Thoracic aorta (tissue), 2 donors: Measurements from ENCODE around the gene ISX. TPM values are rescaled to one million over a fixed set of nuclear protein-coding genes. Genes with fewer than 3 reads are reported as not detected.

ENCODE experiments used
- ATAC-seq: fragments of 150-250 bp; one replicate; pipeline ENCODE4 v1.8.0; 2017; ENCODE audit warnings: low read depth; ENCODE audit not compliant: insufficient number of reproducible peaks, low FRiP score
- DNase-seq: peaks from one replicate; pipeline ENCODE4 v3.0.0-alpha.2; 2020; ENCODE audit warnings: low spot score
- H3K27ac ChIP-seq, 2 donors: fragments of 200-600 bp; sonication (generic); 1 replicate in 1 of 2; 2 replicates in 1 of 2; pipeline ENCODE4 v1.5.1; 2016; ENCODE audit warnings: mild to moderate bottlenecking in 2 of 2, moderate library complexity in 2 of 2
- H3K27me3 ChIP-seq: fragments of 200-600 bp; sonication (generic); replicated peaks from 2 replicates; pipeline ENCODE4 v1.6.0; 2016; ENCODE audit warnings: mild to moderate bottlenecking; ENCODE audit not compliant: insufficient read depth
- H3K36me3 ChIP-seq: fragments of 200-600 bp; sonication (generic); one replicate; pipeline ENCODE4 v1.5.1; 2016
- H3K4me1 ChIP-seq, 2 donors: fragments of 200-600 bp; sonication (generic); 1 replicate in 1 of 2; 2 replicates in 1 of 2; pipeline versions ENCODE4 v1.5.1 to v1.6.0; 2016; ENCODE audit warnings: low read depth in 2 of 2, mild to moderate bottlenecking in 1 of 2; ENCODE audit not compliant: control insufficient read depth in 1 of 2
- H3K4me3 ChIP-seq: fragments of 200-600 bp; sonication (generic); 2 replicates; pipeline ENCODE4 v1.5.1; 2016; ENCODE audit warnings: mild to moderate bottlenecking
- H3K9me3 ChIP-seq: fragments of 200-600 bp; sonication (generic); 2 replicates; pipeline ENCODE4 v1.5.1; 2016
- total RNA-seq, 2 donors: library from RNA; depleted of rRNA; stranded (reverse); fragments of >200 nt; gene quantifications; one replicate each; pipeline versions ENCODE4 v1.1.0 to v1.2.3, GENCODE V29; 2016
- TF ChIP-seq, protein P1 (sequence below): fragments of 200-600 bp; sonication (generic); IDR thresholded peaks from one replicate; pipeline ENCODE4 v1.5.1; 2019; ENCODE audit warnings: antibody characterized with exemption

ISX gene
- not detected for total RNA-seq

DNA sequence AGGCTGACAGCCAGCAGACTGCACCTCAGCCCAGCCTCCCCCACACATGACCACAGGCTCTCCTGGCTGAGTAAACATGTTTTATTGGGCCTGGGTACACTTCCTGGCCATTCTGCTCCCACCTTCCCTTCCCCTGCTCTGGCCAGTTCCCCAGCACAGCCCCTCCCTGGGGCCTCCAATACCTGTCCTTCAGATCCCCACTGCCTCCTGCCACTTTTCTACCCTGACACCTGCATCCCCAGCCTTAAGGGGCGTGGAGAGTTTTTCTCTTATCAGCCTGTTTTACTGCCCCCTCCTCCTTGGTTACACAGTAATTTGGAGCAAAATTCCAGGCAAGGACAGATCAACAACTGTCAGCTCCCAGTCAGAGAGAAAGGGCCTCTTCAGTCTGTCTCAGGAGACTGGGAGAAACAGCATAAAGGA lies at the start of gene ISX:
Gene ISX (plus strand): TSS at position 363 of the 423 bp plus-strand sequence. CDS start 930 bp downstream, outside the sequence.
- H3K27ac ChIP-seq, result no peak within 1 kb of the TSS
- H3K4me3 ChIP-seq, result no peak within 1 kb of the TSS
- TF ChIP-seq, protein P1, sequence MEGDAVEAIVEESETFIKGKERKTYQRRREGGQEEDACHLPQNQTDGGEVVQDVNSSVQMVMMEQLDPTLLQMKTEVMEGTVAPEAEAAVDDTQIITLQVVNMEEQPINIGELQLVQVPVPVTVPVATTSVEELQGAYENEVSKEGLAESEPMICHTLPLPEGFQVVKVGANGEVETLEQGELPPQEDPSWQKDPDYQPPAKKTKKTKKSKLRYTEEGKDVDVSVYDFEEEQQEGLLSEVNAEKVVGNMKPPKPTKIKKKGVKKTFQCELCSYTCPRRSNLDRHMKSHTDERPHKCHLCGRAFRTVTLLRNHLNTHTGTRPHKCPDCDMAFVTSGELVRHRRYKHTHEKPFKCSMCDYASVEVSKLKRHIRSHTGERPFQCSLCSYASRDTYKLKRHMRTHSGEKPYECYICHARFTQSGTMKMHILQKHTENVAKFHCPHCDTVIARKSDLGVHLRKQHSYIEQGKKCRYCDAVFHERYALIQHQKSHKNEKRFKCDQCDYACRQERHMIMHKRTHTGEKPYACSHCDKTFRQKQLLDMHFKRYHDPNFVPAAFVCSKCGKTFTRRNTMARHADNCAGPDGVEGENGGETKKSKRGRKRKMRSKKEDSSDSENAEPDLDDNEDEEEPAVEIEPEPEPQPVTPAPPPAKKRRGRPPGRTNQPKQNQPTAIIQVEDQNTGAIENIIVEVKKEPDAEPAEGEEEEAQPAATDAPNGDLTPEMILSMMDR, result no peak

DNA sequence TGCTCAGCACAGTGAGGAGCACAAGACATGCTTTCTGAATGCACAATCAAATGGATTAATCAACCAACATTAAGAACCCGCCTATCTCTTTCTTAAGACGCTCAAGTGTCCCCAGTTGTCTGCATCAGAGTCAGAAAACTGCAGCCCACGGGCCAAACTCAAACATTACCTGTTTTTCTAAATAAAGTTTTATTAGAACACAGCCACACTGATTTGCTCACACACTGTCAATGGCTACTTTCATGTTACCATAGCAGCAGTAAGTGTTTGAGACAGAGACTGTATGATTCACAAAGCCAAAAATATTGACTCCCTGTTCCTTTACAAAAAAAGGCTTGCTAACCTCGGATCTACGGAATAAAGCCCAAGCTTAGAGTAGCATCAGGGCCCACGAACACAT lies 49.0 kb upstream of the ISX start:
- no peaks in the 10 kb centered on the region for H3K27me3 ChIP-seq
- no peaks in the 10 kb centered on the region for H3K4me1 ChIP-seq
- H3K4me3 ChIP-seq, result no peak overlapping the region
- ATAC-seq (no peak), DNase-seq (no peak)
- no peaks in the 10 kb centered on the region for H3K36me3 ChIP-seq
- no peaks in the 10 kb centered on the region for H3K9me3 ChIP-seq
- H3K27ac ChIP-seq, result no peak overlapping the region
- TF ChIP-seq, protein P1, result no peak

More for the DNA sequence above, at the start of gene ISX:
- ATAC-seq, result no peak
- Histone ChIP-seq H3K27me3 (no peaks in the 10 kb centered on the region), H3K9me3 (no peaks in the 10 kb centered on the region), H3K36me3 (no peaks in the 10 kb centered on the region), H3K4me1 (no peaks in the 10 kb centered on the region)
- no peak for DNase-seq

DNA sequence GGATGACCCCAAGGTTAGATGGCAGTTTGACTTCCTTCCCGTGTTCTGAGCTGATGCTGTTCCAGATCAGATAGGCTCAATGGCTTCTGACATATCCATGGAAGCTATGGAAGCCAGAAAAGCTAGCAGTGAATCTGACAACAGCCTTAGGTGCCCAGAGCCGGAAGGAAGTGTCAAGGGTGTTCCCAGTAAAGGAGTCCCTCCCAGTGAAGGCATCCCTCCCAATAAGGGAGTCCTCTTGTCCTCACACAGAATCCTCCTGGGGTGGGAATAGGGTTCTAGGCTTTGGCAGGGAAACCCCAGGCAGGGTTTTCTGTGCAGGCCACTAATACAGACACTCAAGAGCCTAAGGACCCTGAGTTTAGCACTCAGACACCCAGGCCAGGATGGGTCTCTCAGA lies 47.0 kb upstream of the ISX start:
- Histone ChIP-seq H3K9me3 (no peaks in the 10 kb centered on the region), H3K4me1 (no peaks in the 10 kb centered on the region), H3K36me3 (no peaks in the 10 kb centered on the region), H3K4me3 (no peak overlapping the region), H3K27ac (no peak overlapping the region), H3K27me3 (no peaks in the 10 kb centered on the region)
- DNase-seq, result no peak
- TF ChIP-seq, protein P1, result no peak
- ATAC-seq, result no peak

DNA sequence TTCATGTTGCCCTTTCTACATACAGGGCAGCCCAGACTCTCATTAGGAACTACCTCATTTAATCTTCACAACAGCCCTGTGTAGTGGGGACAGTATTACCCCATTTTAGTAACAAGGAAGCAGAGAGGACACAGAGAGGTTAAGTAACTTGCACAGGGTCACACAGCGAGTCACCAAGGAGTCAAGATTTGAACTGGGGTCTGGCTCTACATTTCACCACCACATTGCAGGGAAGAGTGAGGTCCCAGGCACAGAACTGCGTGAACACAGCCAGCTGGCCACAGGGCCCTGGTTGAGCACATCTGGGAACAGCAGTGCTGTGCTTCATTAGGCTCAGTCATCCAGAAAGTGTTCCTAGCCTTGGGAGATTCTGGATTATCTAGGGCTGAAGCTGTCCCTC lies 45.4 kb upstream of the ISX start:
- TF ChIP-seq, protein P1, result no peak
- DNase-seq (no peak), ATAC-seq (no peak)

DNA sequence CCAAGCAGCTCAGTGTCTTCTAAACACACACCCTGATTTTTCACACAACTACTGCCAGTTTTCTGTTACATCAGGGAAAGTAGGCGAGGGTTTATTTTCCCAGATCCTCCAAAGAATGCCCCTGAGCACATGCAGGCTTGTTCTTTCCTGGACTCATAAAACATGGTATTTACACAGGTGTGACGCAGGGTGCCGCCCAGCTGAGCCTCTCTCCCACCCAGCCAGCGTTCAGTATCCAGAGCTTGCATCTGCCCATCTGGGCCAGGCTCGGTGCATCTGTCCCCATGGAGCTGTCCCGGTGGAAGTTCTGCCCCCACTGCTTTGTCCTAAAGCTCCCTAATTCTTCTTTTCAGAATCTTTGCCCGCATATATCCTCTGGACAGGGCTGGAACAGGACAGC lies 44.8 kb upstream of the ISX start:
- no peak for DNase-seq
- Histone ChIP-seq H3K9me3 (no peaks in the 10 kb centered on the region), H3K36me3 (no peaks in the 10 kb centered on the region), H3K4me1 (no peaks in the 10 kb centered on the region), H3K4me3 (no peak overlapping the region), H3K27ac (no peak overlapping the region), H3K27me3 (no peaks in the 10 kb centered on the region)
- ATAC-seq, result no peak
- TF ChIP-seq, protein P1, result no peak

More for the DNA sequence above, 45.4 kb upstream of the ISX start:
- Histone ChIP-seq H3K36me3 (no peaks in the 10 kb centered on the region), H3K4me1 (no peaks in the 10 kb centered on the region), H3K9me3 (no peaks in the 10 kb centered on the region), H3K27me3 (no peaks in the 10 kb centered on the region), H3K4me3 (no peak overlapping the region), H3K27ac (no peak overlapping the region)
